HG03457 (cell line): ENCODE measurements around the gene SERPINB6.
A peak's percentile ranks its signal among the peaks of the same experiment; 100 is the strongest.
"Not testable (repeated sequence)": the region's sequence is repeated elsewhere in the genome, so short reads cannot be mapped to it uniquely, and the experiment has no call there.

Experiments used
- ATAC-seq: cut with Tn5 transposase; IDR thresholded peaks from one replicate; pipeline ENCODE4 v1.9.1; 2021; ENCODE audit warnings: moderate number of reproducible peaks; ENCODE audit not compliant: unreplicated experiment

SERPINB6 gene

GRCh38 chr6:2959909-2960719 lies 11.3 kb downstream of the SERPINB6 start:
- ATAC-seq = no peak

DNA sequence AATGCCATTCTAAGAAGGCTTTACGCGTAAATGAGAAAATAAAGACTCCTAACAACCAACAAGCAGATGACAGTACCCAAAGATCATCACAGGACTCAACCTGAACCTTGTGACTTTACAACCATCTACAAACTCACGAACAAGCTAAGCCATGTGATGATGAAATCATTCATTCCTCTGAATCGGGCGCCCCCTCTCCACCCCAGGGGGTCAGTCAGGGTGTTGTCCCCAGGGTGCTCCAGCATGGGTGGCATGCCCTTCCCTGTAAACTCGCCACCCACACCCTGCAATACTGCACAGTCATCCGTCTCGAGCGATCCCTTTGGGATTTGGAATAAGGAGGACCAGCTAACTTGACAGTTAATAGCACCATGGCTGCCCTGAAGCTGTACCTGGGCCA lies 12.6 kb downstream of the SERPINB6 start:
- ATAC-seq = no peak

DNA sequence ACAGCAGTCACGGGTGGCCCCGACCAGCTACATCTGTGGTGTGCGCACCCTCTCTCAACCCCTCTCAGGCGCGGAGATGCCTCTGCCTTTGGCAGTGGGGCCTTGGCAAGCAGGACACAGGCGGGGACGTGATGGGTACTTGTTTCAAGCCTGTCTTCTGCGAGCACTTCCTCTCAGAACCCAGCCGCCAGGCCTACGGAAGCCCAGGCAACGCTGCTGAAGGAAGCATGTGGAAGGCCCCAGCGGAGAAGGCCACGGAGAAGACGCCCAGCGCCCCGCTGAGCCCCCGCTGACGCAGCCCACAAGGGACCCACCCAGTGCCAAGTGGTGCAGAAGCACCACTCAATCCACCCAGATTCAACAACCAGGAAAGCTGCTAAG lies 13.0 kb downstream of the SERPINB6 start:
- no peak for ATAC-seq

DNA sequence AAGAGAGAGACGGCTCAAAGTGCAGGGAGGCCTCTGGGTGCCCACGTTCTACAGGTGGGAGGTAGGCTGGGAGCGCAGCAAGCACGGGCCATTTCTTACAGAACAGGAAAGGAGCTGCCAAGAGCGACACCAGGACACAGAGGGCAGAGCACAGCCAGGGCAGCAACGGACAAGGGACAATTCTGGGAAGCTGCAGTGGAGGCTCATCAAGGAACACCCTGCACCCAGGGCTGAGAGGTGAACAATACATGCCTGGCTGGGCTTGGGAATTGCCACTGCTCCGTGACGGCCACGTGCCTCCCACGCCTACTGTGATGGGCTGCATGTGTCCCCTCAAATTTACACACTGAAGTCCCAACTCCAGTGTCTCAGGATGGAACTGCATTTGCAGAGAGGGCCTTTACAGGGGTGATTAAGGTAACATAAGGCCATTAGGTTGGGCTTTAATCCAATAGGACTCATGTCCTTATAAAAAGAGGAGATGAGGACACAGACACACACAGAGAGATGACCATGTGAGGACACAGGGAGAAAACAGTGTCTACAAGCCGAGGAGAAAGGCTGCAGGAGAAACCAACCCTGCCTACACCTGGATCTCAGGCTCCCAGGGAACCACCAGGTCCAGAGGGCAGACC lies 13.6 kb downstream of the SERPINB6 start:
- no peak for ATAC-seq

- no peak for ATAC-seq
Measured at GRCh38 chr6:2956930-2957685, 14.3 kb downstream of the SERPINB6 start.

DNA sequence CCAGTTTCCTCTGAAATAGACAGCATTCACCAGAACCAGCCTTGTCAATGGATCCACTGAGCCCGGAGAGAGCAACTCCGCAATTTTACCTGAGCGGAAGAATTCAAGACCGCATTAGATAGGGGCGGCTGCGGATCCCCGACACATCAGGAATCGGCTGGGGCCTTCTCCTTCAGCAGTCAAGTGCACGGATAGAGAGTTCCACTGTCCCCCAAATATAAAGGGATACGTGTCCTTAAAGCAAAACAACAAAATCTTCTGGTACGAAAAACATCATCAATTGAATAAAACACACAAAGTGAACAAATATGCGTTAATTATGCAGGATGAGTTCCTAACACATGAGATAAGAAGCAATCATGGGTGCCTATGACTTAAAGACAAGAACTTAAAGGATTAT lies 18.3 kb downstream of the SERPINB6 start:
- ATAC-seq = no peak

DNA sequence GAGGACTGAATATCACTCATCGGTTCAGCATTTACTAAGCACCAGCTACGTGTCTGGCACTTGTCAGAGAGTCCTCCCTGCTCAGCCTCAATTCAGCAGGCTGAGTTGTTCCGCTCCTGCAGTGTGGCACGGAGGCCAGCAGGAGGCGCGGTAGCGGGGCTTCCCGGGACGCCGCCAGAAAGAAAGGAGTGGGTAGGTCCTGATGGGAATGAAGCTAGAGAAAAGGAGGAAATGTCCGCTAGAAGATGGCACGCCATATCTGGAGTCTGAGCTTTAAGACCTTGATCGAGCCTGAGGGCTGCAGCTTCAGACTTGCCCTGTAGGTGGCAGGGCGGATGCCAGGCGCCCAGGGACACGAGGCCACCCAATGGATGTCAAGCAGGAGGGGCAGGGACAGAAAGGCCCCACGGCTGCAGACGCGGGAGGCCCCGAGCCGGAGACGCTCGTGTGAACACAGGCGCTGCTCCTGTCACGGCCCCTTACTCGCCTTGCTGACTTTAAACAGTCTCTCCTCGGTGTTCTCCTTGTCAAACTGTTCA lies 18.7 kb downstream of the SERPINB6 start:
- no peak for ATAC-seq

GRCh38 chr6:2951728-2952127 lies 19.6 kb downstream of the SERPINB6 start:
- ATAC-seq = no peak

DNA sequence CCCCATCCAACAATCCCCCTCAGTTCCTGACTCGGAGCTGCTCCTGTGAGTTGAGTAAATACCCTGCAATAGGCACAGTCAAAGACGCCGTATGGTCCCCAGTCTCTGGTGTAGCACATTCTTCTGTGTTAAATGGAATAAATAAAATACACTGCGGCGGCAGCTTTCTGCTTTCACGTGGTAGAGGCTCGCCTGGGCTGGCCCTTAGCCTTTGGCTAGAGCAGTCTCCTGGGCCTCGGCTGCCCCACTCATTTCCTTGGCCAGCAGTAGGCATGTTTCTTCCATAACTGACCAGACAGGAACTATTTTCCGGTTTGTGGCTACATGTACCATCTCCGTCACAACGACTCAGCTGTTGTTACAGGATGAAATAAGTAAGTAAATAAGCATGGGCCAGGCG lies 20.7 kb downstream of the SERPINB6 start:
- no peak for ATAC-seq

- ATAC-seq = no peak
Measured at GRCh38 chr6:2949536-2950083, 21.8 kb downstream of the SERPINB6 start.

DNA sequence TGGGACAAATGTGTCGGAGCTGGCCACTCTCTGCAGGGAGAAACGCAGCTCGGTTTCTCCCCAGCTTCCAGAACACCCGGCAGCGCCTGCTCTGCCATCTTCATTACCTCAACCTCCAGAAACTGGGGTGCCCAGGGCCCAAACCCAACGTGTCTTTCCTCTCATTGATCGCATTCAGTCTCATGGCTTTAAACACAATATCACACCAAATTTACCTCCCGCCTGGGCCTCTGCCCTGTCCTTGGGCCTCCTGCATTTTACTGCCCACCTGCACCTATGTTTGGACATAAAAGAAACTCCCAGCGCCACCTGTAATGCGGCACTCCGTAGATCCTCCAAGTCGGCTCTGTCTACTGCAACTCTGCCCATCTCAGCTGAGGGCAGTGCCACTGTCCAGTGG lies 22.2 kb downstream of the SERPINB6 start:
- ATAC-seq = no peak

GRCh38 chr6:2948228-2949025 lies 22.9 kb downstream of the SERPINB6 start:
- no peak for ATAC-seq

DNA sequence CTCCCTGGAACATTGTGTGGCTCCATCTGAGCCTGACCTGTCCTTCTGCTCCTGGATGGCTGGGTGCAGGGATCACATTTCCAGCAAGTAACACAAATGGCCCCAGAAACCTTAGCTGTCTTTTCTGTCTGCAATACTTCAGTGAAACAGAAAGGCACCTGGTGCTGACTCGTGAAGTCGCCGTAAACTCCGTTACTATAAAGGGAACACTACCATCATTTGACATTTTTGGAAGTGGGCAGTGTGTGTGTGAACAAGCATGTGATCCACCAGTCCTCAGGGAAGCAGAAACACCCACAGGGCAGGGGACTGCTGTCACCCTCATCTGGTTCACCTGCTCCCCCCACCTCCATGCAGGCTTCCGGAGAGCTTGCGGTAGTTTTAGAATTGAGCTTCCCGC lies 23.9 kb downstream of the SERPINB6 start:
- no peak for ATAC-seq

- ATAC-seq = no peak
Measured at GRCh38 chr6:2945153-2945452, 26.3 kb downstream of the SERPINB6 start.

GRCh38 chr6:2944405-2945152 lies 26.8 kb downstream of the SERPINB6 start:
- ATAC-seq = no peak

DNA sequence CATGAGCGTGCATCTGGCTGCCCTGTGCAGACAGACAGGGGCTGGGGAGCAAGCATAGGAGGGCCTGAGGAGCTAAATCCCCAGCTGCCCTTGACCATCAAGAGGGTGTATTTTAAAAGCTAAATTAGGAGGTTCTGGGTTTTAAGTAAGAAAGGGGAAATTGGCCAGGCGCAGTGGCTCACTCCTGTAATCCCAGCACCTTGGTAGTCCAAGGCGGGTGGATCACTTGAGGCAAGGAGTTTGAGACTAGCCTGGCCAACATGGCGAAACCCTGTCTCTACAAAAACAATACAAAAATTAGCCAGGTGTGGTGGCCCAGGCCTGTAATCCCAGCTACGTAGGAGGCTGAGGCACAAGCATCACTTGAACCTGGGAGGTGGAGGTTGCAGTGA lies 27.8 kb downstream of the SERPINB6 start:
- ATAC-seq = no peak

DNA sequence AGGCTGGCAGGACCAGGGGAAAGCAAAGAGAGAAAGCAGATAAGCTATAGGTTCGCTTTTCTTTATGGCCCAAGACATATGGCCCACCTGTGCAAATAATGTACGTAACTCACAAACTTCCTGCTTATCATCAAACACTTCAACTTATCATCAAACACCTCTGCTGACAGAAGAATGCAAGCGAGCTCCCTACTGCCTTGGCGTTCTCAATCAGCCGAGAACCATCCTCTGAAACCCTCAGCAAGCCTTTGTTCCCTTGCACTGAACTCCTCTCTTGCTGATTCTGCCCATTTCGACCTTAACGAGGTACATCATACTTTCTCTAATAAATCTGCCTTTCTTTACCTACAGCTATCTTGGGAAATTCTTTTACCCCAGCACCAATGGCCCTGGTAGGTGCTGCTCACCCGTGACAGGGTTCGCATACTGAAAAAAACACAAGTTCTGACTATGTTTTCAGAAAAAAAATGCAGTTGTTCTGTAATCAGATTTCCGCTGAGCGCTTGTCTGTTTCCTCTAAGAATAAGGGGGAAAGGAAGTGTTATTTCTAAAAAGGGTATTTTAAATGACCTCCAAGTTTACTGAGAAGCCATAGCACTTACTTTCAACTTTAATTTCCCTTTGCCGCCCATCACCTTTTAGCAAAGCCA lies 28.3 kb downstream of the SERPINB6 start:
- no peak for ATAC-seq

DNA sequence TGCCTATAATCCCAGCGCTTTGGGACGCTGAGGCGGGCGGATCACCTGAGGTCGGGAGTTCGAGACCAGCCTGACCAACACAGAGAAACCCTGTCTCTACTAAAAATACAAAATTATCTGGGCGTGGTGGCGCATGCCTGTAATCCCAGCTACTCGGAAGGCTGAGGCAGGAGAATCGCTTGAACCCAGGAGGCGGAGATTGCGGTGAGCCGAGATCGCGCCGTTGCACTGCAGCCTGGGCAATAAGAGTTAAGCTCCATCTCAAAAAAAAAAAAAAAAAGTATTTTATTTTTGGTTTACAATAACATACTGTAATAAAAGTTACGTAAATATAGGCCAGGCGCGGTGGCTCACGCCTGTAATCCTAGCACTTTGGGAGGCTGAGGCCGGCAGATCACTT lies 29.3 kb downstream of the SERPINB6 start:
- not testable (repeated sequence) for ATAC-seq

GRCh38 chr6:2940851-2941250 lies 30.5 kb downstream of the SERPINB6 start:
- peak; percentile 5 for ATAC-seq
